Astrocyte of the hippocampus (primary cell): ENCODE measurements around the gene NUCB1.
"Not testable (repeated sequence)": the region's sequence is repeated elsewhere in the genome, so short reads cannot be mapped to it uniquely, and the experiment has no call there.

ENCODE experiments used
- DNase-seq: peaks from one replicate; pipeline ENCODE4 v3.0.0; 2011; ENCODE audit warnings: low read depth, low spot score

The NUCB1 gene

GRCh38 chr19:48905664-48906063, 5.6 kb downstream of the NUCB1 start:
- no peak for DNase-seq

GRCh38 chr19:48906324-48906723, 6.2 kb downstream of the NUCB1 start:
- DNase-seq: no peak

GRCh38 chr19:48907671-48908070, 7.6 kb downstream of the NUCB1 start:
- DNase-seq: no peak

- DNase-seq: not testable (repeated sequence)
These were observed 9.4 kb downstream of the NUCB1 start for GRCh38 chr19:48909424-48910077.

GRCh38 chr19:48910803-48911202, 10.7 kb downstream of the NUCB1 start:
- no peak for DNase-seq

DNA sequence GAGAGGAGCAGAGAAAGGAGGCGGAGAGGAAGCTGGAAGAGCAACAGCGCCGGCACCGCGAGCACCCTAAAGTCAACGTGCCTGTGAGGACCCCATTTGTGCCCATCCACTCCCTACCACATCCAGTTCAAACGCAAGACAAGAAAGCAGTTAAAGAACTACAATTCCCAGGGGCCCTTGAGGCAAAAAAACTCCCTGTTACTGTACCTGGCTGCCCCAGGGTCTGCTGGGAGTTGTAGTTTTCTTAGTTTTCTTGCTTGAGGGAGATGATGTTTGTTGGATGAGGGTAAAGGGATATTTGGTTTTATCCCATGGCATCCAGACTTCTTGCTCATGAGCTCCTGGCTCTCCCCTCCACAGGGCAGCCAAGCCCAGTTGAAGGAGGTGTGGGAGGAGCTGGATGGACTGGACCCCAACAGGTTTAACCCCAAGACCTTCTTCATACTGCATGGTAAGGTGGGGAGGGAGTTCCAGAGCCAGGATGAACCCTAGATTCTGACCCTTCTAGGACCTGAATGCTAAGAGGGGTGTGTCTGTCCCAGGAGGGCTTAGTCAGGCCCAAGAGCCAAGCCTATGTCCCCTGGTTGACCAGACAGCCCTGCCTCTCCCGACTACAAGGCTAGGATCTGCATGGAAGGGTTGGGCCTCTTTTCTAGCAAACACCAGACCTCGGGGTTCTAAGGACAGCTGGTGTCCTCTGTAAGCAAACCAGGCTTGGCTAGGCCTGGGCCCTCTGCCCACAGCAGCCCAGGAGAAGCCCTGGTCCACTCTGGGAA, 13.2 kb downstream of the NUCB1 start:
- no peak for DNase-seq

GRCh38 chr19:48914181-48914580, 14.1 kb downstream of the NUCB1 start:
- no peak for DNase-seq

- DNase-seq: no peak
These were observed 15.6 kb downstream of the NUCB1 start for GRCh38 chr19:48915757-48916156.

DNA sequence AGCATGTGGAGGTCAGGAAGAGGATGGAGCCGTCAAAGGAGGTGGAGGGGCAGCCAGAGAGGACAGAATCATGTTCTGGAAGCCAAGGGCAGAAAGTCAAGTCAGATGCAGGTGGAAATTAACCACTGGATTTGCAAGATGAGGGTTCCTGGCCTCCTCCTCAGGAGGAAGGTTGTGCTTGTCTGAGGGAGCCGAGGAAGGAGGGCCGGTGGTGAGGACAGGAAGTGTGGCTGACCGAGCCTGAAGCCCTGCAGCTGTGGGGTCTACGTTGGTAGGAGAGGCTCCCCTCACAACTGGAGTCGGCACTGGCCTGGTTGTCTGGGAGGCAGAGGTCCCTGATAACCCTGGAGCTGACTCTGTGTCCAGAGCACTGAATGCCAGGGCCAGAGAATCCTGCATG, 18.0 kb downstream of the NUCB1 start:
- DNase-seq: no peak

DNA sequence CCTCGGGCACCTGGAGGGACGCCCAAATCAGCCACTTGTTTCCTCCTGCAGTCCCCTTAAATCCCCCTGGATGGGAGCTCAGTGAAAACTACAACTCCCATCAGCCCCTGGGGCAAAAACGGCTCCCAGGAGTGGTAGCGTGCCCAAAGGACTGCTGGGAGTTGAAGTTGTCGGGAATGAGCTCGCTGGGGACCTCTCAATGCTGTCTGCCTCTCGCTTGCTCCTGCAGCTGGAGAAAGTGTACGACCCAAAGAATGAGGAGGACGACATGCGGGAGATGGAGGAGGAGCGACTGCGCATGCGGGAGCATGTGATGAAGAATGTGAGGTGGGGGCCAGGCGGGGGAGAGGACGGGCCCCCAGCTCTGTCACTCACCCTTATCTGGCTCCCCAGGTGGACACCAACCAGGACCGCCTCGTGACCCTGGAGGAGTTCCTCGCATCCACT, 18.7 kb downstream of the NUCB1 start:
- DNase-seq: peak; percentile 25

GRCh38 chr19:48919271-48919670, 19.2 kb downstream of the NUCB1 start:
- not testable (repeated sequence) for DNase-seq

DNA sequence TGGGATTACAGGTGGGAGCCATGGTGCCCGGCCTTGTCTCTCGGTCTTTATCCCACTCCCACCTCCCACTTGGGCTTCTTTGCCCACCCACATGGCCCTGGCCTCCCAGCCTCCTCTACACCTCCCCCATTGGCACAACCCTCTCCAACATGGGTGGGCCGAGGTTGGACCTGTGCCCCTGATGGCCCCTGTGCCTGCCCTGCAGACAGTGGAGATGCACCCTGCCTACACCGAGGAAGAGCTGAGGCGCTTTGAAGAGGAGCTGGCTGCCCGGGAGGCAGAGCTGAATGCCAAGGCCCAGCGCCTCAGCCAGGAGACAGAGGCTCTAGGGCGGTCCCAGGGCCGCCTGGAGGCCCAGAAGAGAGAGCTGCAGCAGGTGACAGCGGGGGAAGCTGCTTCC, 20.8 kb downstream of the NUCB1 start:
- no peak for DNase-seq

DNA sequence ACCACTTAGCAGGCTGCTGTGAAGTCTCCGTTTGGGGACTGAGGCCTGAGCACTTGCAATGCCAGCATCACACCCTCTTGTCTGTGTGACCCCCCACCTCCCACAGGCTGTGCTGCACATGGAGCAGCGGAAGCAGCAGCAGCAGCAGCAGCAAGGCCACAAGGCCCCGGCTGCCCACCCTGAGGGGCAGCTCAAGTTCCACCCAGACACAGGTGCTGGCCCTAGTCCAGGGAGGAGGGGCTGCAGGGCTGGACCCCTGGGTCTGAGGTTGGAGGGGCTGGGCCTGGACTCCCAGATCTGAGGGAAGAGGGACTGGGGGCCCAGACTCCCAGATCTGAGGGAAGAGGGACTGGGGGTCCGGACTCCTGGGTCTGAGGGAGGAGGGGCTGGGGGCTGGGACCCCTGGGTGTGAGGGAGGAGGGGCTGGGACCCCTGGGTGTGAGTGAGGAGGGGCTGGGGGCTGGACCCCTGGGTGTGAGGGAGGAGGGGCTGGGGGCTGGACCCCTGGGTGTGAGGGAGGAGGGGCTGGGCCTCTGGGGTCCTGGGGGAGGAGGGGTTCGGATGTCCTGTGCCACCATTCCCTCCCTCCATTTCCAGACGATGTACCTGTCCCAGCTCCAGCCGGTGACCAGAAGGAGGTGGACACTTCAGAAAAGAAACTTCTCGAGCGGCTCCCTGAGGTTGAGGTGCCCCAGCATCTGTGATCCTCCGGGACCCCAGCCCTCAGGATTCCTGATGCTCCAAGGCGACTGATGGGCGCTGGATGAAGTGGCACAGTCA, 21.8 kb downstream of the NUCB1 start:
- DNase-seq: no peak

DNA sequence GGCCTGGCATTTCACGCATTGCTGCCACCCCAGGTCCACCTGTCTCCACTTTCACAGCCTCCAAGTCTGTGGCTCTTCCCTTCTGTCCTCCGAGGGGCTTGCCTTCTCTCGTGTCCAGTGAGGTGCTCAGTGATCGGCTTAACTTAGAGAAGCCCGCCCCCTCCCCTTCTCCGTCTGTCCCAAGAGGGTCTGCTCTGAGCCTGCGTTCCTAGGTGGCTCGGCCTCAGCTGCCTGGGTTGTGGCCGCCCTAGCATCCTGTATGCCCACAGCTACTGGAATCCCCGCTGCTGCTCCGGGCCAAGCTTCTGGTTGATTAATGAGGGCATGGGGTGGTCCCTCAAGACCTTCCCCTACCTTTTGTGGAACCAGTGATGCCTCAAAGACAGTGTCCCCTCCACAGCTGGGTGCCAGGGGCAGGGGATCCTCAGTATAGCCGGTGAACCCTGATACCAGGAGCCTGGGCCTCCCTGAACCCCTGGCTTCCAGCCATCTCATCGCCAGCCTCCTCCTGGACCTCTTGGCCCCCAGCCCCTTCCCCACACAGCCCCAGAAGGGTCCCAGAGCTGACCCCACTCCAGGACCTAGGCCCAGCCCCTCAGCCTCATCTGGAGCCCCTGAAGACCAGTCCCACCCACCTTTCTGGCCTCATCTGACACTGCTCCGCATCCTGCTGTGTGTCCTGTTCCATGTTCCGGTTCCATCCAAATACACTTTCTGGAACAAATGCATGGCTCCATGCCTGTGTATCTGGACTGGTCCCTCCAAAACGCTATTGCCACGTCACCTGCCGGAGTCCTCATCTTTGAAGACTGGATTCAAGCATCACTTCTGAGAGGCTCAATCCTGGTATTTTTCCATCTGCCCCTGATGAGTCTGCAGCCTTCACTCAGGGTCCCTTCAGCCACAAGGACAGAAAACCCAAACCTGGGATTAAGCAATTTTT, 22.7 kb downstream of the NUCB1 start:
- DNase-seq: no peak

GRCh38 chr19:48925240-48925843, 25.2 kb downstream of the NUCB1 start:
- peak; percentile 64 for DNase-seq

DNA sequence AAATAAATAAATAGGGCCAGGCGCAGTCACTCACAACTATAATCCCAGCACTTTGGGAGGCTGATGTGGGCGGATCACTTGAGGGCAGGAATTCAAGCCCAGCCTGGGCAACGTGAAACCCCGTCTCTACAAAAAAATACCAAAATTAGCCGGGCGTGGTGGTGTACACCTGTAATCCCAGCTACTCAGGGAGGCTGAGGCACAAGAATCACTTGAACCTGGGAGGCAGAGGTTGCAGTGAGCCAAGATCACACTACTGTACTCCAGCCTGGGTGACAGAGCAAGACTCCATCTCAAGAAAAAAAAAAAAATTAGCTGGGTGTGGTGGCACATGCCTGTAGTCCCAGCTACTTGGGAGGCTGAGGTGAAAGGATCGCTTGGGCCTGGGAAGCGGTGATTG, 25.8 kb downstream of the NUCB1 start:
- DNase-seq: not testable (repeated sequence)

GRCh38 chr19:48926909-48927308, 26.8 kb downstream of the NUCB1 start:
- peak; percentile 93 for DNase-seq

- not testable (repeated sequence) for DNase-seq
These were observed 27.6 kb downstream of the NUCB1 start for GRCh38 chr19:48927692-48928091.

GRCh38 chr19:48928164-48929025, 28.3 kb downstream of the NUCB1 start:
- peak; percentile 25 for DNase-seq

GRCh38 chr19:48933382-48933932, 33.3 kb downstream of the NUCB1 start, which contains the start of gene DHDH:
TSS of gene DHDH (plus strand) at chr19:48933699. CDS start at chr19:48933722, 23 bp downstream.
- DNase-seq: peak; percentile 77
